GM18498 (cell line): ENCODE data around the gene CARS2.

Source experiments
- ATAC-seq: cut with Tn5 transposase; IDR thresholded peaks from one replicate; pipeline ENCODE4 v1.9.1; 2021; ENCODE audit warnings: mild to moderate bottlenecking, moderate library complexity; ENCODE audit not compliant: unreplicated experiment

The CARS2 gene

DNA sequence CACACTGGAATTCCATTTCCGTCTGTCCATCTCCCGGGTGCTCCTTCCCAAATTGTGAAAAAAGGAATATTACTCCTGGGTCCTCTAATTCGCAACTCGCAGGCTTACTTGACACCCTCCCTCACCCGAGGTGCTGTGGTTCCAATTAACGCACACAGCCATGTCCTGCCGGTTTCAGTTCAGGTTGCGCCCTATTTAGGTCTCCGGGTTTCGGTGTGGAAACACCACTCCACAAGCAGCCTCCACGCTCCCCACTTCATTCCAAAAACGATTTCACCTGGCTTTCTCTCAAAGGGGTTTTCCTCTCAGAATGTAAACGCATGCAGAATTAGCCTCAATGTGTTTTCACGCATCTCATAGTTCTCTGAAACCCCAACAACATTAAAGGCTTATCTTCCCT, 52.6 kb downstream of the CARS2 start:
- ATAC-seq: no peak

DNA sequence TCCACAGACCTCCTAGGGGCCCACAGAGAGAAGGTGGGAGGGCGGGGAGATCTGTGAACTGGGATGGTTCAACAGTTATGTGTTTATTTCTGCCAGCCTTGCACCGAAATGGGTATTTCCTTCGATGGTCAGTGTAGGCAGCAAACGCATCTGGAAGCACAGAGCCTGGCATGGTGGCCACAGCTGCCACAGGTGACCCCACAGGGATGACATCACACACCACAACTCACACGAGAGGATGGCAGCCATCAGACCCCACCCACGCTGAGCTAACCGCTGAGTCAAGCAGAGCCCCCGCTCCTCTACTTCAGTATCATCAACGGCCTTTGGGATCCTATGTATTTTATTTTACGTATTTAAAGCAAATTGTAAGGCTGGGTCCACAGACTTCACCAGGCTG, 53.2 kb downstream of the CARS2 start:
- ATAC-seq: no peak

DNA sequence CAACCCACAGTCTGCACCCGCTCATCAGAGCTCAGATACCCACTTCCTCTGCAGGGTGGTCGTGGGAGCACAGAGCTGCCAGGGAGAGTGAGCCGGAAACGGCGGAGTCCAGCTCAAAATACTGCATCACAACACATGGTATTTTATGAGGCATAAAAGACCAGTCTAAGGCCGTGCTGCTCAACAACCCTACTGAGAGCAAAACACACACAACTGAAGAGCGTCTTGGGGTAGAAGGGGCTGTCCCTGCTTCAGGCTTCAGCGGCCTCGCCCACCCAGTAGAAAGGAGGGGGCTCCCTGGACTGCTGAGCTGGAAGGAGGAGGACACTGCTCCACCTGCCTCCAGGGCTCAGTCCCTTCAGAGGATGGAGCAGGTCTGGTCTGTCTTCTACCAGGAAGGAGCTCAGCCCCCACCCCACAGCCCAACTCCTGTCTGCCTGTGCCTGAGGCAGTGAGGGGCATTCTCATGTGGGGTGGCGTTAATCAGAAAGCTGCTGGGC, 53.6 kb downstream of the CARS2 start:
- no peak for ATAC-seq

DNA sequence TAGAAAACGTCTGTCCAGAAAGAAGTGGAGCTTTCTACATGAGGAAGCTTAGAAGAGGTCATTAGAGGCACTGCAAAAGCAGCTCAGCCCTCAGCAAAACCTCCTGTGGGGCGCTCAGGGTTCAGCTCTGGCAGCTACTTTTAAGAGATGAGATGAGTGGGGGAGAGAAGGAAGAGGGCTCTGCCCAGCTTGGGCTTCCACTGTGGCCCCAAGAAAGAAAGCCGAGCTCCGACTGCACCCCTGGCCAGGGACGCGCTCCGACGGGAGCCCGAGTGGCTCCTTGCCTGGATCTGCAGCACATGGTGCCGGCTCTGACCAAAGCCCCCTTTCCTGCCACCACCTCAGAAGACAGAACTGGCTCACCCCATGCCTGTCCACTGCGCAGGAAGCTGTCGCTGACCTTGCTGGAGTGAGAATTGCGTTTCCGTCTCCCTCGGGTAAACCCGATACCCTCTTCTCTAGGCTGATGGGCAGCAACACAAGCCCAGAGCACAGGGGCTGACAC, 54.1 kb downstream of the CARS2 start:
- ATAC-seq: no peak

DNA sequence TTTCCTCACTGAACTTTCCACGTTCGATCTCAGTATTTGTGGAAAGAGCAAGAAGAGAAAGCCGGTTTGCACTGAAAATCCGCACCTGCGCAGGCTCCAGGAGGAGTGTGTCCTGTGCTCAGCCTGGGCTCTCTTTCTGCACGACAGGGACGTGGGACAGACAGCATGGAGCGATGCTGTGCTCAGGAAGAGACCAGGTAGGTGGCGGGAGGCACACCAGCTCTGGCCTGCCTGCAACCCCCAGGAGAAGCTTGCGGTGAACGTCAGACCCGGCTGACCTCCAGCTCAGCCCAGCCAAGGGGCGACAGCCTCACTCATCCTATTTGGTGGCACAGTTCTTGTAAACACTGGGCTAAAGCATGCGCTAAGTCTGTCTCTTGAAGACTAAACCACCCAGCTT, 54.6 kb downstream of the CARS2 start:
- no peak for ATAC-seq

DNA sequence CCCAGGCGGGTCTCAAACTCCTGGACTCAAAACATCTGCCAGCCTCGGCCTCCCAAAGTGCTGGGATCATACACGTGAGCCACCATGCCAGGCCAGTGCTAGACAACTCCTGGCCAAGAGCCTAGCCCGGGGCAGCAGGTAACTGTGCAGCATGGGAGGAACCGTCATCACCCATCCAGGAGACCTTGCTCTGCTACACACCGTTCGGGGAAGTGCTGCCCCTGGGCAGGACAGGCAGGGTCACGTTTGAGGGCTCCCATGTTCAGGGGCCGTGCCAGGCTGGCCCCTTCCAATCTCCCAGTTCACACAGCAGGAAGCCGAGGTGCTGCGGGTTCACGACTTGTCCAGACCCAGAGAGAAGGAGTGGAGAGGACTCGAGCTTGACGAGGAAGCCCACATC, 55.5 kb downstream of the CARS2 start:
- ATAC-seq: no peak

DNA sequence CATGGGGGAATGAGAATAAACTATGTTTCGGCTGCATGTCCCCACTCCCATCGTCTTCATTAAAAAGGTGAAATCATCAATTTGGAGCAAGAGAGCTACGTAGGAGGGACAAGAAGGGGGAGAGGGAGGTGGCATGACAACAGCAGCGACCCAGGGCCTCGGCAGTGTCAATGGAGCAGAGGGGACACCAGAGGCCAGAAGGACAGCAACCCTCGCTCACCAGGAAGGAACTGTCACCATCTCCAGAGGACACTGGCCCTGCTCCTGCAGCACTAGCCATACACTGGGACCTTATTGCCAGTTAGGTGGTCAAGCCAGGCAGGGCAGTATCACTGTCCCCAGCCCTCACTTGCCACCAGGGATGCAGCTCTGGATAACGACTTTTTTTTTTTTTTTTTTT, 56.4 kb downstream of the CARS2 start:
- ATAC-seq: no peak

DNA sequence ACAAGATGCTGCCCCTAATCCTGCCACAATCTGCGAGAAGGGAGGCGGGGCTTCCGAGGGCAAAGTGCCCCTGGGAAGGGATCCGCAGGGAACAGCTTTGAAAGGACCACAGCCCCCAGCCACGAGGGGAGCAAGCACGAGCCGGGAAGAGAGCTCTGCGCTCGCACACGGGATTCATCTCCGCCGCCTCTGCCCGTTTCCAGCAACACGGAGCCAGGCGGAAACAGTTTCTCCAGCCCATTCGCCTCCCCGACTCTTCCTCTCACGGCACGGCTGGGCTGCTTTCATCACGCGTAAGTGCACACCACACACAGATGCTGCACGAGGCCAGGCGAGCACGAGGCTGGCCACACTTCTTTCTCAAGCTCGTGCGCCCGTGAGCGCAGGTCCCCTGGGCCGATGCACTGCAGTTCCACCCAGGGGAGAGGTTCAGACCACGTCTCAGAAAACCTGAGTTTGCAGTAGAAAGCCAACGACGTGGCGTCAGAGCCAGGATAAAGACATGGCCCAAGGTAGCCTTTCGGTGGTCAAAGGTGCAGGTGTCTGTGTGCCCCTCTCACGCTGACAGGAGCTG, 57.0 kb downstream of the CARS2 start:
- ATAC-seq: no peak

DNA sequence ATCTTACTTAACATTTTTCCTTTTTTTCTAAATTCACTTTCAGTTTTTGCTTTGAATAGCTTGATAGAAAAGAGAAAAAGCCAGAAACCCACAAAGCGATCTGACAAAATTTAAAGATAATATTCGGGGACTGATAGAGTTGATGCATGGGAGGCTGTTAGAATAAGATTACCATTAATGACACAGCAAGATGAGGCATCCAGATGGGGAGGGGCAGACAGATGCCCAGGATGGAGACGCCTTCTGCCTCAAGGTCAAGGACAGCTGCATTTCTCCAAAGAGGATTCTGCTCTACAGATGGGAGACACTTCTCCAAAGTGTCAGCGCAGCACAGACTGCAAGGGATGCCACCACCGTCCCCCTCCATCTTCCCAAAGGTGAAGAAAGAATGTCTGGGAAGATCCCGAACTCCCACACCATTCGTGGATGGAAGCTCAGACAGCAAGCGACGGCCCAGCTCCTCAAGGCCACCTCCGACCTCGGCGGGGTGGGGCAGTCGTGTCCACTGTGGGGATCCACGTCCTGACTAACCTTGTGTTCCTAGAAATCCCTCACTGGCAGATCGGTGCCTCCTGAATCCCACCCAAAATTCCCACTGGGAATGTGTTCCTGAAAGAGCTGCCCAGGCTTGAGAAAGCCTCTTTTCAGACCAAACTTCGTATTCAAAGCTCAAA, 57.6 kb downstream of the CARS2 start:
- ATAC-seq: no peak

DNA sequence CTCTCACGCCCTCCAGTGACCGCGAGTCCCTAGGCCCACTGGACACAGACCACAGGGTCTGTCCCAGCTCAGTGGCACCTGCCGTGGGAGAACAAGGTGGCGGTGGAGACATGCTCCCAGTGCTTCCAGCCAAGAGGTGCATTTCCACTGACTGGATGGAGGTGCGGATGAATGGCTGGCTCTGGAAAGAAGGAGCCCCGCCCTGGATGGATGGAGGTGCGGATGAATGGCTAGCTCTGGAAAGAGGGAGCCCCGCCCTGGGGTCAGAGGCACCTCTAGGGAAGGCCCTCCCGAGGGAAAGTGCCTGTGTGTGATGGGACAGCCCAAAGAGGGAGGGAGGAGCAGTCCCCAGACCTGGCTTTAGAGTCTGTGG, 58.6 kb downstream of the CARS2 start:
- no peak for ATAC-seq

DNA sequence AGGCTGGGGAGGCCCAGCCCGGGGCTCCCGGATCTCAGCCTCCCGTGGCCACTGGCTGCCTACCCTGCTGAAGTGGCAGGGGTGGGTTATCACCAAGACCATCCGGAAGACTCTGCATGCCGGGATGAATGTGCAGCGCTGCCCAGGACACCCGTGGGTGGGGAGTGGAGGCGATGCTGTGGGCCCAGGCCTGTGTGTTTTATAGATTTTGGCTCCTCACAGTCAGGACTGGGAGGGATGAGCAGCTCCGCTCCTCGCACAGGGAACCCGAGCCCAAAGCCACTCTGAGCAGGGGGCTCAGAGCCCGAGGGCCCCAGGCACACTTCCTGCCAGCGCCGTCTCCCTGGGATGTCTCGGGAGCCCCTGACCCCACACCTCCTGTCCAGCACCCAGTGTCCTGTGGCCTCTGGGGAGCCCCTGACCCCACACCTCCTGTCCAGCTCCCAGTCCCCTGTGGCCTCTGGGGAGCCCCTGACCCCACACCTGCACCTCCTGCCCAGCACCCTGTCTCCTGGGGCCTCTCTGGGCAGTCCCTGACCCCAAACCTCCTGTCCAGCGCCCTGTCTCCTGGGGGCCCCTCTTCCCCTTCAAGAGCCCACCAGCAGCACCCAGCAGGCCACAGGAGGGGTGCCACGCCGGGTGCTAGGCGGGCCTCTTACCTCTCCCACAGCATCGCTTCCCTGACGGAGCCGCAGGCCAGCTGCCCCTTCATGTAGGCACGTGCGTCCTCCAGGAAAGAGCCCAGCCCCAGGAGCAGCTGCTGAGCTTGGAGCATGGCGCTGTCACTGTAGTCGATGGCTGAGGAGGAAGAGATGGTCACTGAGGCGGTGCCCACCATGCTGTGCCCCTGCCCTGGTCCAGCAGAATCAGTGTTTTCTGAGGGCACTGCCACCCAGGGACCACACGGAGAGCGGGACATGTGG, 59.2 kb downstream of the CARS2 start:
- no peak for ATAC-seq

DNA sequence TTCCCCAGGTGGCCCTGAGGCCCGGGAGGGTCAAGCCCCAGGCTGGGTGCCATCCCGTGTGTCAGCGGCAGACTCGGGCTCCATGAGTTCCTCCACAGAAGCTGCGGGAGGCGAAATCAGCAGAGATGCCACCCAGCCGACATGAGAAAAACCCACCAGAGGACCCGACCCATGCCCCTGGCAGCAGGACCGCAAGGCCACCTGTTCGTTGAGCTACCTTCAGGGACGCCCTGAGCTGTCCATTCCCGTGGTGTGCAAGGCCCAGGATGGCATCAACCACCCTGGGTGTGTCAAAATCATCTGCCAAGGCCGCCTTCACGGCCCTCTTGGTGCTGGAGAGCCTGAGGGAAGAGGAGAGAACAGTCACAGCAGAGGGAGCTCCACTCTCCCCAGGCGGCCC, 60.2 kb downstream of the CARS2 start:
- no peak for ATAC-seq

DNA sequence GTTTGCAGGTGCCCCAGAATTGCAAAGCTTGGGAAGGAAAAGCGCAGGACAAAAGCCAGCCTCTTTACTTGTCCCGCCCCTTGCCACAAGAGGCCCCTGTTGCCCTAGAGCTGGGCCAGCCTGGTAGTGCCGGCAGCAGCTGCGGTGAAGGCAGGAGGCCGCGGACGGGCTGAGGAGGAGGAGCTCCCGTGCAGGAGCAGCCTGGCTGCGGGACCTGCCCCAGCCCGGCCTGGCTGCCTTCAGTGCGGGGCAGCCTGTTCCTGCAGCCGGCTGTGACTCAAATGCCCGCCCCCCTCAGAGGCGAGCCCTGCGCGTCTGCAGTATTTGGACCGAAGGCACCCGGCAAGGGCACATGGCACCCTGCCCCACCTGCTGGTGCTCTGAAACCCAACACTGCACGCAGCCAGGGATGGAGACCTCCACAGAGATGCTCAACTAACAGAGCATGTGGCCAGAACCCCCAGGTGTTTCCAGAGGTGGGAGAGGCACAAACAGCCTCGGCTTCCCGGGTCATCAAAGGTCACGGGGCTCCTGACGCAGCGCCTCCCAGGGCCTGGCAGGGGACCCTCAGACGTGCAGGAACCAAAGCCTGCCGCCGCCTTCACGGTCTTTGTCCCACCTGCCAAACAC, 60.9 kb downstream of the CARS2 start:
- ATAC-seq: peak; percentile 88

DNA sequence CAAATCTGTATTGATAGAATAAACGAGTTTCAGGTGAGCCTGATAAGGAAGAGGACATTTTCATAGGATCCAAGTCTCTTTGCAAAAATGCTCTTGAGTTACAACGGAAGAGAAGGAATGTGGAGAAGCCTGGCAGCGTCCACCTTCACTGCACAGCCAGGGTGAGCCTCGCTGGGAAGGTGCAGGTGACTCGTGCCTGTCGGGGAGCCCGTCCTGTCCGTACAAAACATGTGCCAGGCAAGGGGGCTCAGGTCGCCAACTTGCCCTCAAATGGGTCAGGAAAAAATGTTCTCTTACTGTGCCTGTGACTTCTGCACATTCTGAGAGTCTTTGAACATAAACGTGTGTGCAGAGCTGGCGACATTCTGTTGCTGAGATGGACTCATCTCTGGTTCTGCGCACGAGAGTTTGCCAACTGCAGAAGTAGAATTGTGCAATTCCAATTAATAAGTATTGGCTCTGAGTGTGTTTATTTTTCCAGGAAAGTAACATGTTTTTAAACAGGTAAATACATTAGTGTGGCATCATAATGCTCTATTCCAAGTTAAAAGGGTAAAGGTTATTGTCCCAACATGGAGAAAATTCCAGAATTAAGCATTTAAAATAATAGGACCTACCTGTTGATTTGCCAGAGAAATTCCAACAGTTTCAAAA, 62.0 kb downstream of the CARS2 start:
- ATAC-seq: no peak

GRCh38 chr13:110643324-110643723, 62.6 kb downstream of the CARS2 start:
- no peak for ATAC-seq

DNA sequence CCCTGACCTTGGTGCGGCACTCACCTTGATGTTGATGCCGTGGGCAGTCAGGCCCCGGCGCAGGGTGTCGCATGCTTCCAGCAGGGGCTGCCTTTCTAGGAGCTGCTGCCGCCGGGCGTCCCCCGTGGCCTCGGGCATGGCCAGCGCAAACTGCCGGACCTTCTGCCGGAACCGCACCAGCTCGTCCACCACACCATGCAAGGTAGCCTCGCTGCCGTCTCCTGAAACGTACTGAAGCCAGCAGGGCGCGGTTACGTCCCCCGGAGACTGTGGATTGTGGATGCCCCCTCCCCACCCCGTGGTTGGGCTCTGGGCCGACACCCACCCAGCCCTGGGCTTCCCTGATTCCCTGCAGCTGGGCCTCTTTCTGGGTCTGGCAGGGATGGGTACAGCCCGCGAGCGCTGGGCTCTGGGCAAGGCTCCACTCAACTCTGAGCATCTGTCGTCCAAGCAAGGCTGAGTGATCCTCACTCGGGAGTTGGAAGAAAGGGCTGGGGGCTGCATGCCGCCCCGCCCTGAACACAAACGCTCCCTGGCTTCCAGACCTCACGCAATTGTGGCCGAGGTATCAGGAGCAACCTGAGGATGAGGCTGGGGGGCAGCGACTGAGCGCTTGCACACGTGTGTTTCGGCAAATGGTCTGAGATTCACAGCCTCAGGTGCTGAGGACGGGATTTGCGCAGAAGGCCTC, 63.5 kb downstream of the CARS2 start:
- no peak for ATAC-seq

DNA sequence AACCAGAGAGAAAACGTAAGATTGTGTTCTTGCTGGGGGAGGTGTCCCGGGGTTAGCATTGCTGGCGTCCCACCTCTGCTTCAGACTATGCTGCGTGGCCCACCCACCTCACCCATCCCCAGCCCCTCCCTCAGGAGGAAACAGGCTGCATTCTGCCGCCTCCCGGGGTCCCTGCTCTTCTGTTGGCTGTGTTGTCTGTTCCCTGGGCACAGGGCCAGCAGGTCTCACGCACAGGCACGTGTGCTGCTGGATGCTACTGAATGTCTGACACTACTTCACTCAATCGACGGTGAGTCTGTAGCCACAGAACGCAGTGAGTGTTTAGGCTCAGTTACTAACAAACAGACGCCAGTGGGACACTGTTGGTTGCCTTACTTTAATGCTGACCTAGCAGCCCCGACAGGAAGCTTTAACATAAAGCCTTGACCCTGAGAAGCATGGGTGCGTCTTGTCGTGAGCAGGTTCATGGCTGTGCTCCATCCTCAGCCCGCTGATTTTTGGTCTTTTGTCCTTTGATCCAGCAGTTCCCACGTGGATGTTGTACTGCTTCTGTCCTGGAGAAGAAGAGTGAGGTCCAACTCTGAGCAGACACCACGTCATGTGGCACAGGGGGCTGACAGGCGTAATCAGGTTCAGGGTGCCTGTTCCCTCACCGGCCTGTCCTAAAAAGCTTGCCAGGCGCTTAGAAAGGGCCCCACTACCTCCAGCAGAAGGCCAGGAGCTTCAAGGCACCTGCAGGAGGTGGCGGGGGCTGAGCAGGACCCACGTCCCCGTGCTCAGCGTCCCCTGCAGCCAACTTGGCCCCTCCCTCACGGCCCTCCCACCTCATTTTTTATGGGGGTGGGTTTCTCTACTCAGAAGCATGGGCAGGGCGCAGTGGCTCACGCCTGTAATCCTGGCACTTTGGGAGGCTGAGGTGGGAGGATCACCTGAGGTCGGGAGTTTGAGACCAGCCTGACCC, 64.6 kb downstream of the CARS2 start:
- no peak for ATAC-seq

DNA sequence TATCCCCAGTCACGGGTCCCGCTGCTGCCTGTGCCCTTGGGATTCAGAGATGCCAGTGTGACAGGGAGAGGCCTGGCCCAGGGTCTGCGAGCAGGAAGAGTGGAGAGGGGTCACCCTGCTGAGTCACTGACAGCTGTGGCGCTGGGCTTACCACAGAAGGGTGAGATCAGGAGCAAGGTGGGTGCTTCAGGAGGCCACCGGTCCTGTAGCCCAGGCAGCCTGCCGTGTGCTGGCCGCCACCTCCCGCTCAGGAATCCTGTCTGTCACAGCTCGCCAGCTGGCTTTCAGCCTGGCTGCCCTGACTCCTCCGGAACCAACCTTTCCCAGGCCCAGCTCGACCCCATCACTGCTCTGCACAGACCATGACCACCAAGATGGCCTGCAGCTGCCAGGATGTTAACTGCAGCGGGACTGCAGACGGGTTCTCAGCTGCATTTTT, 65.3 kb downstream of the CARS2 start:
- ATAC-seq: no peak

- ATAC-seq: no peak
Measured at GRCh38 chr13:110639935-110640334, 66.0 kb downstream of the CARS2 start.
